ENCODE data around the gene EFNA4. TPM values are rescaled to one million over a fixed set of nuclear protein-coding genes. Genes with fewer than 3 reads are reported as not detected.
A peak's percentile ranks its signal among the peaks of the same experiment; 100 is the strongest.

The EFNA4 gene
- total and polyA plus RNA-seq, 9 of the 15 experiments (the other 6 are each of a cell fraction or from before 2014, with no cell fraction given) = 0.68 to 7.4 (median 6.1) TPM

DNA sequence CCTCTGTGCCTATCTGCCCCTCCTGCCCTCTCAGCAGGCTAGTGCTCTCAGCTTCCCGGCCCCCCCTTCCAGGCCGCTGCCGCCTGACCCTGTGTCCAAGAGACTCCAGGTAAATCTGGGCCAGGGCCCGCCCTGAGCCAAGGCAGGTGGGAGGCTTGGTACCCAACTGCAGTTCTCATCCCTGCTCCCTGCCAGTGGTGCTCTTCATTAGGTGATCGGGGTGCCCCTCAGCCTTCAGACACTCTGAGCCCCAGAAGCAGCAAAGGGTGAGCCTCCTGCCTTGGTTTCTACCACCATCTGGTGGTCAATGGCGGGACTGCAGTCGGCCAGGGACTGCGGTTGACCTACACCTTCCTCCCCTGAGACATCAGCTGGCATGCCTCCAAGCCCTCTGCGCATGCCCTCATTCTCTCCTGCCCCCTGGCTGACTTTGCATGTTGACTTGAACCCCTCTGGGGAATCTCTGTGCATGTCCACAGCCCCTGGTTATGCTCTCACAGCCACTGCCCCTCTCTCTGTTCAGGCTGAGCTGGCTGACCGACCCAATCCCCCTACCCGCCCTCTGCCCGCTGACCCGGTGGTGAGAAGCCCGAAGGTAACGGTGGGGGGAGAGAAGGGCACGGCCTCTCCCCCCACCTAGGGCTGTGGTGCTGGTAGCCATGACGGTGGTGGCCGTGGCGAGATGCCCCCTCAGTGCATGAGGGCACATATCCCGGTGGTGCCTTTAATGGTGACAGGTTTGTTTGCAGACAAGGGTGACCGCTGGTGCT, 2.0 kb upstream of the EFNA4 start:
- Histone ChIP-seq H3K27ac (ENCODE audit: extremely low read depth, low read depth, low read length) (no peak overlapping the region), H3K27me3 (ENCODE audit: control insufficient read depth in 2 of 2, insufficient read depth in 2 of 2, low read length in 2 of 2) (no peaks in the 10 kb centered on the region), H3K9ac (ENCODE audit: insufficient read depth in 1 of 2, low read depth in 2 of 2, low read length in 2 of 2) (peak overlapping the region in 1 of 2 experiments; percentile 8; a peak in 1 of 4 replicates), H3K4me1 (replicated peaks in 1 of 2; ENCODE audit: control insufficient read depth in 2 of 2, insufficient read depth in 2 of 2, low read length in 2 of 2) (peaks cover 25 to 55% of the 10 kb centered on the region in 2 experiments), H3K36me3 (ENCODE audit: control insufficient read depth, insufficient read depth, low read length) (peaks cover 41% of the 10 kb centered on the region; the same call in 2 of the 3 replicates), H3K4me2 (ENCODE audit: insufficient read depth, low read length) (no peak overlapping the region), H3K4me3 (no peak overlapping the region), H3K79me2 (ENCODE audit: control insufficient read depth, insufficient read depth, low read length) (peaks cover 9% of the 10 kb centered on the region; the same call in 2 of the 3 replicates), H3K9me3 (replicated peaks; ENCODE audit: control insufficient read depth, insufficient read depth, low read depth, low read length) (no peaks in the 10 kb centered on the region), H3K9me1 (ENCODE audit: control insufficient read depth, insufficient read depth, low read length) (peaks cover 7% of the 10 kb centered on the region), H2AFZ (ENCODE audit: low read depth, low read length) (no peak overlapping the region), H4K20me1 (replicated peaks; ENCODE audit: control insufficient read depth, insufficient read depth, low read length) (no peaks in the 10 kb centered on the region; the same call in 1 of the 2 replicates)
- BruUV-seq (replicated peaks) = no TSS peak
- intact Hi-C loops (cut with micrococcal nuclease) = loop anchor here (1.0 to 5.0 kb wide), 5 partner anchors 16 to 503 kb away; partner anchors contain the start of genes CKS1B, SHC1 and UBE2Q1
- WGBS (ENCODE audit: insufficient coverage, low coverage, missing lambda C conversion rate) = 50% methylated on average over 20 of the region's 21 CpGs
- peak; percentile 99 for FAIRE-seq
- ChIA-PET POLR2A (interaction anchor here (0.6 to 1.4 kb wide), 6 partner anchors 23 to 883 kb away, joined by 3 to 4 read pairs (median 3); partner anchors contain the start of gene FLAD1), CTCF (ENCODE audit: low intra/inter-chr PET ratio) (interaction anchor here (0.6 to 4.0 kb wide), 11 partner anchors 16 to 583 kb away, joined by 3 to 153 read pairs (median 4); partner anchors contain the start of genes EFNA3 and UBE2Q1)
- ATAC-seq = peak; percentile 71
- in situ Hi-C loops (cut with MboI) = loop anchor here (5.0 kb wide), 1 partner anchor 104 kb away; the partner anchor contains the start of gene PBXIP1
- peak; percentile 77 to 93 (median 84) for DNase-seq (ENCODE audit: extremely low read depth in 1 of 4, low spot score in 3 of 4)
- TF ChIP-seq ZNF717 (CRISPR knock-in tag; IDR thresholded peaks at IDR 0.05) (no peak), HNRNPL (IDR thresholded peaks at IDR 0.05; ENCODE audit: low read depth, low read length) (no peak), ZSCAN29 (IDR thresholded peaks at IDR 0.05) (no peak), SMARCB1 (IDR thresholded peaks at IDR 0.05; ENCODE audit: insufficient read length, low read depth) (no peak), THRAP3 (IDR thresholded peaks at IDR 0.05; ENCODE audit: borderline replicate concordance) (no peak), TRIM24 (IDR thresholded peaks at IDR 0.05) (no peak), RBM39 (optimal IDR thresholded peaks at IDR 0.05; ENCODE audit: low read depth, low read length) (no peak)
- TF ChIP-seq, protein P1, sequence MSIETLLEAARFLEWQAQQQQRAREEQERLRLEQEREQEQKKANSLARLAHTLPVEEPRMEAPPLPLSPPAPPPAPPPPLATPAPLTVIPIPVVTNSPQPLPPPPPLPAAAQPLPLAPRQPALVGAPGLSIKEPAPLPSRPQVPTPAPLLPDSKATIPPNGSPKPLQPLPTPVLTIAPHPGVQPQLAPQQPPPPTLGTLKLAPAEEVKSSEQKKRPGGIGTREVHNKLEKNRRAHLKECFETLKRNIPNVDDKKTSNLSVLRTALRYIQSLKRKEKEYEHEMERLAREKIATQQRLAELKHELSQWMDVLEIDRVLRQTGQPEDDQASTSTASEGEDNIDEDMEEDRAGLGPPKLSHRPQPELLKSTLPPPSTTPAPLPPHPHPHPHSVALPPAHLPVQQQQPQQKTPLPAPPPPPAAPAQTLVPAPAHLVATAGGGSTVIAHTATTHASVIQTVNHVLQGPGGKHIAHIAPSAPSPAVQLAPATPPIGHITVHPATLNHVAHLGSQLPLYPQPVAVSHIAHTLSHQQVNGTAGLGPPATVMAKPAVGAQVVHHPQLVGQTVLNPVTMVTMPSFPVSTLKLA (conservative IDR thresholded peaks at IDR 0.05) = no peak
- TF ChIP-seq, protein P2, sequence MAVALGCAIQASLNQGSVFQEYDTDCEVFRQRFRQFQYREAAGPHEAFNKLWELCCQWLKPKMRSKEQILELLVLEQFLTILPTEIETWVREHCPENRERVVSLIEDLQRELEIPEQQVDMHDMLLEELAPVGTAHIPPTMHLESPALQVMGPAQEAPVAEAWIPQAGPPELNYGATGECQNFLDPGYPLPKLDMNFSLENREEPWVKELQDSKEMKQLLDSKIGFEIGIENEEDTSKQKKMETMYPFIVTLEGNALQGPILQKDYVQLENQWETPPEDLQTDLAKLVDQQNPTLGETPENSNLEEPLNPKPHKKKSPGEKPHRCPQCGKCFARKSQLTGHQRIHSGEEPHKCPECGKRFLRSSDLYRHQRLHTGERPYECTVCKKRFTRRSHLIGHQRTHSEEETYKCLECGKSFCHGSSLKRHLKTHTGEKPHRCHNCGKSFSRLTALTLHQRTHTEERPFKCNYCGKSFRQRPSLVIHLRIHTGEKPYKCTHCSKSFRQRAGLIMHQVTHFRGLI (CRISPR knock-in tag; IDR thresholded peaks at IDR 0.05) = no peak
- TF ChIP-seq, protein P3, sequence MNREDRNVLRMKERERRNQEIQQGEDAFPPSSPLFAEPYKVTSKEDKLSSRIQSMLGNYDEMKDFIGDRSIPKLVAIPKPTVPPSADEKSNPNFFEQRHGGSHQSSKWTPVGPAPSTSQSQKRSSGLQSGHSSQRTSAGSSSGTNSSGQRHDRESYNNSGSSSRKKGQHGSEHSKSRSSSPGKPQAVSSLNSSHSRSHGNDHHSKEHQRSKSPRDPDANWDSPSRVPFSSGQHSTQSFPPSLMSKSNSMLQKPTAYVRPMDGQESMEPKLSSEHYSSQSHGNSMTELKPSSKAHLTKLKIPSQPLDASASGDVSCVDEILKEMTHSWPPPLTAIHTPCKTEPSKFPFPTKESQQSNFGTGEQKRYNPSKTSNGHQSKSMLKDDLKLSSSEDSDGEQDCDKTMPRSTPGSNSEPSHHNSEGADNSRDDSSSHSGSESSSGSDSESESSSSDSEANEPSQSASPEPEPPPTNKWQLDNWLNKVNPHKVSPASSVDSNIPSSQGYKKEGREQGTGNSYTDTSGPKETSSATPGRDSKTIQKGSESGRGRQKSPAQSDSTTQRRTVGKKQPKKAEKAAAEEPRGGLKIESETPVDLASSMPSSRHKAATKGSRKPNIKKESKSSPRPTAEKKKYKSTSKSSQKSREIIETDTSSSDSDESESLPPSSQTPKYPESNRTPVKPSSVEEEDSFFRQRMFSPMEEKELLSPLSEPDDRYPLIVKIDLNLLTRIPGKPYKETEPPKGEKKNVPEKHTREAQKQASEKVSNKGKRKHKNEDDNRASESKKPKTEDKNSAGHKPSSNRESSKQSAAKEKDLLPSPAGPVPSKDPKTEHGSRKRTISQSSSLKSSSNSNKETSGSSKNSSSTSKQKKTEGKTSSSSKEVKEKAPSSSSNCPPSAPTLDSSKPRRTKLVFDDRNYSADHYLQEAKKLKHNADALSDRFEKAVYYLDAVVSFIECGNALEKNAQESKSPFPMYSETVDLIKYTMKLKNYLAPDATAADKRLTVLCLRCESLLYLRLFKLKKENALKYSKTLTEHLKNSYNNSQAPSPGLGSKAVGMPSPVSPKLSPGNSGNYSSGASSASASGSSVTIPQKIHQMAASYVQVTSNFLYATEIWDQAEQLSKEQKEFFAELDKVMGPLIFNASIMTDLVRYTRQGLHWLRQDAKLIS (CRISPR knock-in tag; IDR thresholded peaks at IDR 0.05) = no peak
- TF ChIP-seq, protein P4, sequence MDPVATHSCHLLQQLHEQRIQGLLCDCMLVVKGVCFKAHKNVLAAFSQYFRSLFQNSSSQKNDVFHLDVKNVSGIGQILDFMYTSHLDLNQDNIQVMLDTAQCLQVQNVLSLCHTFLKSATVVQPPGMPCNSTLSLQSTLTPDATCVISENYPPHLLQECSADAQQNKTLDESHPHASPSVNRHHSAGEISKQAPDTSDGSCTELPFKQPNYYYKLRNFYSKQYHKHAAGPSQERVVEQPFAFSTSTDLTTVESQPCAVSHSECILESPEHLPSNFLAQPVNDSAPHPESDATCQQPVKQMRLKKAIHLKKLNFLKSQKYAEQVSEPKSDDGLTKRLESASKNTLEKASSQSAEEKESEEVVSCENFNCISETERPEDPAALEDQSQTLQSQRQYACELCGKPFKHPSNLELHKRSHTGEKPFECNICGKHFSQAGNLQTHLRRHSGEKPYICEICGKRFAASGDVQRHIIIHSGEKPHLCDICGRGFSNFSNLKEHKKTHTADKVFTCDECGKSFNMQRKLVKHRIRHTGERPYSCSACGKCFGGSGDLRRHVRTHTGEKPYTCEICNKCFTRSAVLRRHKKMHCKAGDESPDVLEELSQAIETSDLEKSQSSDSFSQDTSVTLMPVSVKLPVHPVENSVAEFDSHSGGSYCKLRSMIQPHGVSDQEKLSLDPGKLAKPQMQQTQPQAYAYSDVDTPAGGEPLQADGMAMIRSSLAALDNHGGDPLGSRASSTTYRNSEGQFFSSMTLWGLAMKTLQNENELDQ (CRISPR knock-in tag; IDR thresholded peaks at IDR 0.05; ENCODE audit: borderline replicate concordance) = no peak

Measured in K562 (cell line).